EL (cell line): Measurements from ENCODE around the gene ENTREP3.
"Not testable (repeated sequence)": the region's sequence is repeated elsewhere in the genome, so short reads cannot be mapped to it uniquely, and the experiment has no call there.

Experiments
- DNase-seq: peaks from one replicate; pipeline ENCODE4 v3.0.0-alpha.2; 2016

The ENTREP3 gene

GRCh38 chr1:155250633-155251449 is 4.4 kb downstream of the ENTREP3 start:
- peak; percentile 88 for DNase-seq

GRCh38 chr1:155250246-155250632 is 5.0 kb downstream of the ENTREP3 start:
- no peak for DNase-seq

GRCh38 chr1:155247667-155248553 is 7.4 kb downstream of the ENTREP3 start:
- DNase-seq, result no peak

GRCh38 chr1:155246796-155247195 is 8.5 kb downstream of the ENTREP3 start:
- DNase-seq, result not testable (repeated sequence)

- DNase-seq, result no peak
Measured at GRCh38 chr1:155245163-155245524, 10.1 kb downstream of the ENTREP3 start.

GRCh38 chr1:155244368-155245162 is 10.7 kb downstream of the ENTREP3 start:
- peak; percentile 100 for DNase-seq

GRCh38 chr1:155242805-155243358 is 12.4 kb downstream of the ENTREP3 start:
- no peak for DNase-seq

GRCh38 chr1:155241841-155242264 is 13.4 kb downstream of the ENTREP3 start:
- no peak for DNase-seq

- DNase-seq, result peak; percentile 89
Measured at GRCh38 chr1:155241069-155241679, 14.1 kb downstream of the ENTREP3 start.

- DNase-seq, result no peak
Measured at GRCh38 chr1:155236451-155236850, 18.8 kb downstream of the ENTREP3 start.

- not testable (repeated sequence) for DNase-seq
Measured at GRCh38 chr1:155235375-155235774, 19.9 kb downstream of the ENTREP3 start.

GRCh38 chr1:155233502-155233901 is 21.8 kb downstream of the ENTREP3 start:
- not testable (repeated sequence) for DNase-seq

GRCh38 chr1:155232001-155232978 is 23.0 kb downstream of the ENTREP3 start:
- DNase-seq, result peak; percentile 38

GRCh38 chr1:155231302-155231701 is 24.0 kb downstream of the ENTREP3 start:
- not testable (repeated sequence) for DNase-seq

GRCh38 chr1:155228096-155228427 is 27.2 kb downstream of the ENTREP3 start:
- DNase-seq, result no peak

GRCh38 chr1:155227261-155228095 is 27.8 kb downstream of the ENTREP3 start:
- DNase-seq, result peak; percentile 100

- peak; percentile 55 for DNase-seq
Measured at GRCh38 chr1:155226910-155227260, 28.4 kb downstream of the ENTREP3 start.

GRCh38 chr1:155226188-155226909 is 28.9 kb downstream of the ENTREP3 start:
- DNase-seq, result peak; percentile 79

GRCh38 chr1:155225404-155225759 is 29.9 kb downstream of the ENTREP3 start:
- DNase-seq, result not testable (repeated sequence)

- no peak for DNase-seq
Measured at GRCh38 chr1:155223047-155223446, 32.2 kb downstream of the ENTREP3 start.
